ENCODE data around the gene IER3. TPM values are rescaled to one million over a fixed set of nuclear protein-coding genes. Genes with fewer than 3 reads are reported as not detected.
A peak's percentile ranks its signal among the peaks of the same experiment; 100 is the strongest.

Gene IER3
- total and polyA plus RNA-seq, 2 of the 13 experiments (the other 11 are each of a cell fraction or from before 2014, with no cell fraction given), result 51.1 to 131 TPM

DNA sequence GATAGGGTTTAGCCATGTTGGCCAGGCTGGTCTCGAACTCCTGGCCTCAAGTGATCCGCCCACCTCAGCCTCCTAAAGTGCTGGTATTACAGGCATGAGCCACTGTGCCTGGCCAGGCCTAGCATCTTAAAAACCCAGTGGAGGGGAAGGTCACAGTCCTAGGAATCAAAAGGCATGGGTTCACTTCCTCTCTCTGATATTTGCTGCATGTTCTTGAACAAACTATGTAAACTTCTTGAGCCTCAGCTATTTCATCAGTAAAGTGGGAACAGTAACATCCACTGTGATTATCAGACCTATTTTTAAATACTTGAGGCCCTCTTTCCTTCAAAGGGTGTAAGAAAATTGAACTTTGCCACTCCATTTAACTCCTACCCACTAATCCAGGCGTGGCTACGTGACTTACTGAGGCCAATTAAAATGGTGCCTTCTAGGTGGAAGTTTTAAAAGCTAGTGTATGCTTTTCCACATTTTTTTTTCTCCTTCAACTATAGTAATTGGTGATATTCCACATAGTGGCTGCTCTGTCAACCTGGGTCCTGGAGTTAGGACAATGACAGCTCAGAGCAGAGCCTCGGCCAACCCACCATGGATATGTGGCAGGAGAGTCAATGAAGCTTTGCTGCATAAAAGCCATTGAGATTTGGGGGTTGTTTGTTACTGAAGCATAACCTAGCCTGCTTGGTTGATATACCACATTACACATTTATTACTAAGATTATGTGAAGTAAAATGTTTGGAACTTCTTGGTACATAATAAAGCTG is 32.2 kb upstream of the IER3 start (continued):
- TF ChIP-seq REL (CRISPR knock-in tag; conservative IDR thresholded peaks at IDR 0.05) (no peak), HOXA9 (CRISPR knock-in tag; IDR thresholded peaks at IDR 0.05; ENCODE audit: borderline replicate concordance) (no peak), ZNF550 (CRISPR knock-in tag; IDR thresholded peaks at IDR 0.05; ENCODE audit: borderline replicate concordance) (no peak), ZNF256 (CRISPR knock-in tag; conservative IDR thresholded peaks at IDR 0.05) (no peak), RFXAP (CRISPR knock-in tag; IDR thresholded peaks at IDR 0.05; ENCODE audit: borderline replicate concordance) (no peak), ATF7 (IDR thresholded peaks at IDR 0.05) (no peak), ATF7 (CRISPR knock-in tag; IDR thresholded peaks at IDR 0.05) (no peak), ZNF629 (CRISPR knock-in tag; conservative IDR thresholded peaks at IDR 0.05) (peak; percentile 65), ZBTB20 (CRISPR knock-in tag; IDR thresholded peaks at IDR 0.05; ENCODE audit: borderline replicate concordance, low read depth) (no peak), ZNF615 (CRISPR knock-in tag; IDR thresholded peaks at IDR 0.05; ENCODE audit: borderline replicate concordance) (0 out of 2 replicates have a peak, but pooled peaks have one; percentile 41), ZNF12 (CRISPR knock-in tag; IDR thresholded peaks at IDR 0.05) (peak; percentile 88), ZNF354B (CRISPR knock-in tag; IDR thresholded peaks at IDR 0.05) (no peak), GPN1 (CRISPR knock-in tag; IDR thresholded peaks at IDR 0.05; ENCODE audit: borderline replicate concordance) (no peak), MAFF (IDR thresholded peaks at IDR 0.05; ENCODE audit: low read depth, low read length) (no peak)
- TF ChIP-seq, protein P1, sequence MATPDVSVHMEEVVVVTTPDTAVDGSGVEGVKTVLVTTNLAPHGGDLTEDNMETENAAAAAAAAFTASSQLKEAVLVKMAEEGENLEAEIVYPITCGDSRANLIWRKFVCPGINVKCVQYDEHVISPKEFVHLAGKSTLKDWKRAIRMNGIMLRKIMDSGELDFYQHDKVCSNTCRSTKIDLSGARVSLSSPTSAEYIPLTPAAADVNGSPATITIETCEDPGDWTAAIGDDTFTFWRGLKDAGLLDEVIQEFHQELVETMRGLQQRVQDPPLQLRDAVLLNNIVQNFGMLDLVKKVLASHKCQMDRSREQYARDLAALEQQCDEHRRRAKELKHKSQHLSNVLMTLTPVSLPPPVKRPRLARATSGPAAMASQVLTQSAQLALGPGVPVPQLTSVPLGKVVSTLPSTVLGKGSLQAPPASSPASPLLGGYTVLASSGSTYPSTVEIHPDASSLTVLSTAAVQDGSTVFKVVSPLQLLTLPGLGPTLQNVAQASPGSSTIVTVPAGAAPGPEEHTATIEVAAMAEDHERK (CRISPR knock-in tag; IDR thresholded peaks at IDR 0.05; ENCODE audit: low read depth), result no peak
- TF ChIP-seq, protein P2, sequence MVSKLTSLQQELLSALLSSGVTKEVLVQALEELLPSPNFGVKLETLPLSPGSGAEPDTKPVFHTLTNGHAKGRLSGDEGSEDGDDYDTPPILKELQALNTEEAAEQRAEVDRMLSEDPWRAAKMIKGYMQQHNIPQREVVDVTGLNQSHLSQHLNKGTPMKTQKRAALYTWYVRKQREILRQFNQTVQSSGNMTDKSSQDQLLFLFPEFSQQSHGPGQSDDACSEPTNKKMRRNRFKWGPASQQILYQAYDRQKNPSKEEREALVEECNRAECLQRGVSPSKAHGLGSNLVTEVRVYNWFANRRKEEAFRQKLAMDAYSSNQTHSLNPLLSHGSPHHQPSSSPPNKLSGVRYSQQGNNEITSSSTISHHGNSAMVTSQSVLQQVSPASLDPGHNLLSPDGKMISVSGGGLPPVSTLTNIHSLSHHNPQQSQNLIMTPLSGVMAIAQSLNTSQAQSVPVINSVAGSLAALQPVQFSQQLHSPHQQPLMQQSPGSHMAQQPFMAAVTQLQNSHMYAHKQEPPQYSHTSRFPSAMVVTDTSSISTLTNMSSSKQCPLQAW (CRISPR knock-in tag; IDR thresholded peaks at IDR 0.05), result 0 out of 2 replicates have a peak, but pooled peaks have one; percentile 28
- TF ChIP-seq, protein P3, sequence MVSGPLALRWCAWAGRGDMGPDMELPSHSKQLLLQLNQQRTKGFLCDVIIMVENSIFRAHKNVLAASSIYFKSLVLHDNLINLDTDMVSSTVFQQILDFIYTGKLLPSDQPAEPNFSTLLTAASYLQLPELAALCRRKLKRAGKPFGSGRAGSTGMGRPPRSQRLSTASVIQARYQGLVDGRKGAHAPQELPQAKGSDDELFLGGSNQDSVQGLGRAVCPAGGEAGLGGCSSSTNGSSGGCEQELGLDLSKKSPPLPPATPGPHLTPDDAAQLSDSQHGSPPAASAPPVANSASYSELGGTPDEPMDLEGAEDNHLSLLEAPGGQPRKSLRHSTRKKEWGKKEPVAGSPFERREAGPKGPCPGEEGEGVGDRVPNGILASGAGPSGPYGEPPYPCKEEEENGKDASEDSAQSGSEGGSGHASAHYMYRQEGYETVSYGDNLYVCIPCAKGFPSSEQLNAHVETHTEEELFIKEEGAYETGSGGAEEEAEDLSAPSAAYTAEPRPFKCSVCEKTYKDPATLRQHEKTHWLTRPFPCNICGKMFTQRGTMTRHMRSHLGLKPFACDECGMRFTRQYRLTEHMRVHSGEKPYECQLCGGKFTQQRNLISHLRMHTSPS (CRISPR knock-in tag; IDR thresholded peaks at IDR 0.05; ENCODE audit: low read depth), result no peak
